Neural progenitor cell (in vitro differentiated cells): ENCODE data around the gene CST11. TPM values are rescaled to one million over a fixed set of nuclear protein-coding genes. Genes with fewer than 3 reads are reported as not detected.

ENCODE experiments used
- DNase-seq: peaks from one replicate; pipeline ENCODE4 v3.0.0-alpha.2; 2016; ENCODE audit warnings: low spot score
- H2AFZ ChIP-seq: fragments of 200-600 bp; sonication (generic); replicated peaks from 2 replicates; pipeline ENCODE4 v1.6.1; 2016; ENCODE audit warnings: antibody characterized with exemption
- H3F3A ChIP-seq: fragments of 200-600 bp; sonication (generic); 2 replicates; pipeline ENCODE4 v1.6.1; 2016; ENCODE audit warnings: antibody characterized with exemption, low read depth
- H3K27ac ChIP-seq: fragments of 200-600 bp; sonication (generic); 2 replicates; pipeline ENCODE4 v1.5.1; 2016; ENCODE audit warnings: mild to moderate bottlenecking
- H3K27me3 ChIP-seq: fragments of 200-600 bp; sonication (generic); 2 replicates; pipeline ENCODE4 v1.6.1; 2016; ENCODE audit warnings: mild to moderate bottlenecking, moderate library complexity
- H3K36me3 ChIP-seq: fragments of 200-600 bp; sonication (generic); 2 replicates; pipeline ENCODE4 v1.5.1; 2016
- H3K4me1 ChIP-seq: fragments of 200-600 bp; sonication (generic); 2 replicates; pipeline ENCODE4 v1.6.1; 2016; ENCODE audit warnings: mixed run types
- H3K4me2 ChIP-seq: fragments of 200-600 bp; sonication (generic); 2 replicates; pipeline ENCODE4 v1.6.1; 2016
- H3K4me3 ChIP-seq: fragments of 200-600 bp; sonication (generic); 2 replicates; pipeline ENCODE4 v1.5.1; 2016
- H3K79me2 ChIP-seq: fragments of 200-600 bp; sonication (generic); 2 replicates; pipeline ENCODE4 v1.6.1; 2016; ENCODE audit warnings: low read depth
- H3K9ac ChIP-seq: fragments of 200-600 bp; sonication (generic); 2 replicates; pipeline ENCODE4 v1.6.1; 2016
- H3K9me3 ChIP-seq: fragments of 200-600 bp; sonication (generic); 2 replicates; pipeline ENCODE4 v1.5.1; 2016; ENCODE audit warnings: low read depth
- H4K20me1 ChIP-seq: fragments of 200-600 bp; sonication (generic); 2 replicates; pipeline ENCODE4 v1.6.1; 2016; ENCODE audit warnings: low read depth
- H3K27ac Mint-ChIP-seq: 3 replicates; pipeline ENCODE4 v1.8.0; 2021; ENCODE audit warnings: mixed read lengths
- H3K27me3 Mint-ChIP-seq: 2 replicates; pipeline ENCODE4 v1.8.0; 2022; ENCODE audit warnings: low read depth, mild to moderate bottlenecking, inconsistent platforms, moderate library complexity, mixed read lengths; ENCODE audit not compliant: insufficient read depth
- H3K36me3 Mint-ChIP-seq: 3 replicates; pipeline ENCODE4 v1.8.0; 2021; ENCODE audit warnings: mixed read lengths
- H3K4me1 Mint-ChIP-seq: 3 replicates; pipeline ENCODE4 v1.8.0; 2021; ENCODE audit warnings: mixed read lengths
- H3K4me3 Mint-ChIP-seq: 3 replicates; pipeline ENCODE4 v1.8.0; 2021; ENCODE audit warnings: mild to moderate bottlenecking, moderate library complexity, mixed read lengths
- H3K9me3 Mint-ChIP-seq: 3 replicates; pipeline ENCODE4 v1.8.0; 2020; ENCODE audit warnings: mixed read lengths
- EZH2 ChIP-seq: fragments of 200-600 bp; sonication (generic); IDR thresholded peaks from 2 replicates; pipeline ENCODE4 v1.6.1; 2017; ENCODE audit warnings: antibody characterized with exemption, mild to moderate bottlenecking, moderate library complexity
- EZH2phosphoT487 ChIP-seq: fragments of 200-600 bp; sonication (generic); IDR thresholded peaks from 2 replicates; pipeline ENCODE4 v1.6.1; 2017; ENCODE audit warnings: antibody characterized with exemption
- total RNA-seq: library from RNA; depleted of rRNA; stranded (reverse); fragments of >200 nt; gene quantifications from 2 replicates; pipeline ENCODE4 v1.2.3, GENCODE V29; 2015; ENCODE audit warnings: low replicate concordance
- TF ChIP-seq, protein P1 (sequence below): fragments of 200-600 bp; sonication (generic); IDR thresholded peaks from 2 replicates; pipeline ENCODE4 v1.5.1; 2017; ENCODE audit warnings: antibody characterized with exemption, mild to moderate bottlenecking

Gene CST11
- total RNA-seq, 1 donor from 2014 or later = not detected

DNA sequence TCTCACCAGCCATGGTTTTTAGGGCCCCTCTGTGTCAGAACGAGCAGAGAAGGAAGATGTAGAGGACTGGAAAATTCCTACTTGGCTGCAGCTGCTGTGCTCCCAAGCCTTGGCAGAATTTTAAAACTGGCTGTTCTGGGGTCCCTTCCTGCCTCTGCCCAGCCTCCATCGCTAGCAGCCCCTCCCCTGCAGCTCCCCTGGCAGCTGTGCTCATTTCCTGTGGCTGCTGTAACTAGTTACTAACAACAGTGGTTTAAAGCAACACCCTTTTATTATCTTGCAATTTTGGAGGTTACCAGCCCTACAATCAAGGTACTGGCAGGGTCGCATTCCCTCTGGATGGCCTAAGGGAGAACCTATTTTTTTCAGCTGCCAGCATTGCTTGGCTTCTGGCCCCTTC lies 3.7 kb upstream of the CST11 start:
- H3K27ac Mint-ChIP-seq = no peak overlapping the region
- H3K4me2 ChIP-seq = no peak overlapping the region
- no peaks in the 10 kb centered on the region for H3K9me3 ChIP-seq
- H3F3A ChIP-seq = no peaks in the 10 kb centered on the region
- H3K4me3 ChIP-seq = no peak overlapping the region
- H3K36me3 Mint-ChIP-seq = no peaks in the 10 kb centered on the region
- peaks cover 7% of the 10 kb centered on the region for H3K9me3 Mint-ChIP-seq
- H3K4me1 ChIP-seq = peaks cover 12% of the 10 kb centered on the region
- peaks cover 4% of the 10 kb centered on the region for H3K27me3 Mint-ChIP-seq
- no peaks in the 10 kb centered on the region for H3K27me3 ChIP-seq
- H2AFZ ChIP-seq = no peak overlapping the region
- no peak overlapping the region for H3K9ac ChIP-seq
- no peak overlapping the region for H3K27ac ChIP-seq
- H3K4me3 Mint-ChIP-seq = no peak overlapping the region
- H3K79me2 ChIP-seq = no peaks in the 10 kb centered on the region
- no peak for DNase-seq
- no peaks in the 10 kb centered on the region for H4K20me1 ChIP-seq
- H3K36me3 ChIP-seq = no peaks in the 10 kb centered on the region
- TF ChIP-seq, protein P1, sequence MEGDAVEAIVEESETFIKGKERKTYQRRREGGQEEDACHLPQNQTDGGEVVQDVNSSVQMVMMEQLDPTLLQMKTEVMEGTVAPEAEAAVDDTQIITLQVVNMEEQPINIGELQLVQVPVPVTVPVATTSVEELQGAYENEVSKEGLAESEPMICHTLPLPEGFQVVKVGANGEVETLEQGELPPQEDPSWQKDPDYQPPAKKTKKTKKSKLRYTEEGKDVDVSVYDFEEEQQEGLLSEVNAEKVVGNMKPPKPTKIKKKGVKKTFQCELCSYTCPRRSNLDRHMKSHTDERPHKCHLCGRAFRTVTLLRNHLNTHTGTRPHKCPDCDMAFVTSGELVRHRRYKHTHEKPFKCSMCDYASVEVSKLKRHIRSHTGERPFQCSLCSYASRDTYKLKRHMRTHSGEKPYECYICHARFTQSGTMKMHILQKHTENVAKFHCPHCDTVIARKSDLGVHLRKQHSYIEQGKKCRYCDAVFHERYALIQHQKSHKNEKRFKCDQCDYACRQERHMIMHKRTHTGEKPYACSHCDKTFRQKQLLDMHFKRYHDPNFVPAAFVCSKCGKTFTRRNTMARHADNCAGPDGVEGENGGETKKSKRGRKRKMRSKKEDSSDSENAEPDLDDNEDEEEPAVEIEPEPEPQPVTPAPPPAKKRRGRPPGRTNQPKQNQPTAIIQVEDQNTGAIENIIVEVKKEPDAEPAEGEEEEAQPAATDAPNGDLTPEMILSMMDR = no peak
- TF ChIP-seq EZH2 = no peak
- no peak for TF ChIP-seq EZH2phosphoT487
- H3K4me1 Mint-ChIP-seq = peaks cover 18% of the 10 kb centered on the region

DNA sequence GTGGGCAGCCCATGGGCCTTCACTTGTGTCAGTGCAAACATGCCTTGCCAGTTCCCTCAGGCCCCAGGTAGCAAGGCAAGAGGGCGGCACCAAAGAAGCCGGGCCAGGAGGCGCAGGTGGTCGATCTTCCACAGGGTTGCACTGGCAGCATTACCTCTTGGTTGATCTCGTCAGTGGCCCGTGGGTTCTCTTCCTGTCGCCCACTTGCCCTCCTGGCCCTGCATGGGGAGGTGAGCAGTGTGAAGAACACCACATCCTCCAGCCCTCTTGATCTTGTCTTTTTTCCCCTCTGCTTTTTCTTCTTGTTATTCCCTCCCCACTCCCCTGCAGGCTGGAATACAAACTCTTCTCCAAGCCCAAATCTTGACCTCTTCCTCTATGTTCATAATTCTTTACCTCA lies 3.0 kb upstream of the CST11 start:
- H3K27ac Mint-ChIP-seq = peak overlapping the region; percentile 10
- H3K27me3 Mint-ChIP-seq = peaks cover 6% of the 10 kb centered on the region
- Histone ChIP-seq H3K4me1 (peaks cover 13% of the 10 kb centered on the region), H3K36me3 (no peaks in the 10 kb centered on the region), H2AFZ (no peak overlapping the region), H3K4me3 (no peak overlapping the region), H3K79me2 (no peaks in the 10 kb centered on the region), H3K9me3 (no peaks in the 10 kb centered on the region), H4K20me1 (no peaks in the 10 kb centered on the region), H3K27me3 (no peaks in the 10 kb centered on the region), H3F3A (no peaks in the 10 kb centered on the region), H3K4me2 (no peak overlapping the region), H3K27ac (no peak overlapping the region), H3K9ac (no peak overlapping the region)
- no peaks in the 10 kb centered on the region for H3K36me3 Mint-ChIP-seq
- peaks cover 7% of the 10 kb centered on the region for H3K9me3 Mint-ChIP-seq
- DNase-seq = no peak
- TF ChIP-seq, protein P1 = no peak
- TF ChIP-seq EZH2phosphoT487 = no peak
- no peak for TF ChIP-seq EZH2
- peaks cover 16% of the 10 kb centered on the region for H3K4me1 Mint-ChIP-seq
- no peak overlapping the region for H3K4me3 Mint-ChIP-seq

DNA sequence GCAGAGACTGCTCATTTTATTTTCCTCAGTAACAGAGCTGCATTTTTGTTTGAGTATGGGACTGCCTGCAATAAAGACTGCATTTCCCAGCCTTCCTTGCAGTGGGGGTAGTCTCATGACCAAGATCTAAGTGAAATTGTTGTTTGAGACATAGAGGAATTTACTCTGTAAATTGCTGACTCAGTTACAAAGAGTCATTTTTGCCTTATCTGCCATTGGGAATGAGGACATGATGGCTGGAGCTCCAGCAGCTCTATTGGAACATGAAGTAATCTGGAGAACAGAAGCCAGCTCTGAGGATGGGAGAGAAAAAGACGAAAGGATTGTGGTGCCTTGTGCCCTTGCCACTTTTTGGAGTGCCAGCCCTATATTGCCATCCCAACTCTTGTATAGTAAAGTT lies 2.1 kb upstream of the CST11 start:
- Mint-ChIP-seq H3K9me3 (peaks cover 7% of the 10 kb centered on the region), H3K27me3 (peaks cover 7% of the 10 kb centered on the region), H3K36me3 (no peaks in the 10 kb centered on the region), H3K27ac (no peak overlapping the region), H3K4me1 (peaks cover 11% of the 10 kb centered on the region), H3K4me3 (no peak overlapping the region)
- TF ChIP-seq EZH2 (no peak), EZH2phosphoT487 (no peak)
- TF ChIP-seq, protein P1 = no peak
- no peak overlapping the region for H3K4me3 ChIP-seq
- no peaks in the 10 kb centered on the region for H3K9me3 ChIP-seq
- no peaks in the 10 kb centered on the region for H3F3A ChIP-seq
- DNase-seq = no peak
- H2AFZ ChIP-seq = no peak overlapping the region
- no peak overlapping the region for H3K9ac ChIP-seq
- H3K27me3 ChIP-seq = no peaks in the 10 kb centered on the region
- no peak overlapping the region for H3K4me2 ChIP-seq
- H3K27ac ChIP-seq = no peak overlapping the region
- H3K36me3 ChIP-seq = no peaks in the 10 kb centered on the region
- H3K79me2 ChIP-seq = no peaks in the 10 kb centered on the region
- H4K20me1 ChIP-seq = no peaks in the 10 kb centered on the region
- H3K4me1 ChIP-seq = peaks cover 5% of the 10 kb centered on the region
